Measurements from ENCODE around the gene LHX3. TPM values are rescaled to one million over a fixed set of nuclear protein-coding genes. Genes with fewer than 3 reads are reported as not detected.

The LHX3 gene
- total and polyA plus RNA-seq, 4 donors: not detected

- TF ChIP-seq, protein P1, sequence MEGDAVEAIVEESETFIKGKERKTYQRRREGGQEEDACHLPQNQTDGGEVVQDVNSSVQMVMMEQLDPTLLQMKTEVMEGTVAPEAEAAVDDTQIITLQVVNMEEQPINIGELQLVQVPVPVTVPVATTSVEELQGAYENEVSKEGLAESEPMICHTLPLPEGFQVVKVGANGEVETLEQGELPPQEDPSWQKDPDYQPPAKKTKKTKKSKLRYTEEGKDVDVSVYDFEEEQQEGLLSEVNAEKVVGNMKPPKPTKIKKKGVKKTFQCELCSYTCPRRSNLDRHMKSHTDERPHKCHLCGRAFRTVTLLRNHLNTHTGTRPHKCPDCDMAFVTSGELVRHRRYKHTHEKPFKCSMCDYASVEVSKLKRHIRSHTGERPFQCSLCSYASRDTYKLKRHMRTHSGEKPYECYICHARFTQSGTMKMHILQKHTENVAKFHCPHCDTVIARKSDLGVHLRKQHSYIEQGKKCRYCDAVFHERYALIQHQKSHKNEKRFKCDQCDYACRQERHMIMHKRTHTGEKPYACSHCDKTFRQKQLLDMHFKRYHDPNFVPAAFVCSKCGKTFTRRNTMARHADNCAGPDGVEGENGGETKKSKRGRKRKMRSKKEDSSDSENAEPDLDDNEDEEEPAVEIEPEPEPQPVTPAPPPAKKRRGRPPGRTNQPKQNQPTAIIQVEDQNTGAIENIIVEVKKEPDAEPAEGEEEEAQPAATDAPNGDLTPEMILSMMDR (IDR thresholded peaks at IDR 0.05; ENCODE audit: control extremely low read depth, extremely low read depth): no peak
- no peak overlapping the region for H3K4me3 ChIP-seq
- 87 to 92% methylated on average over 17 of the region's 17 CpGs for WGBS, 2 donors
- H3K36me3 ChIP-seq (ENCODE audit: control insufficient read depth in 4 of 4, insufficient read depth in 4 of 4, low read length in 4 of 4): no peaks in the 10 kb centered on the region
- H3K4me1 ChIP-seq (ENCODE audit: control insufficient read depth in 5 of 5, insufficient read depth in 5 of 5, low read length in 5 of 5): no peaks in the 10 kb centered on the region
- peaks cover 0 to 11% (median 6%) of the 10 kb centered on the region in 3 donors for H3K27me3 ChIP-seq (ENCODE audit: control insufficient read depth in 3 of 3, insufficient read depth in 3 of 3, low read length in 2 of 3)
- no peaks in the 10 kb centered on the region for H3K9me3 ChIP-seq (ENCODE audit: control insufficient read depth in 4 of 4, insufficient read depth in 3 of 4, low read length in 3 of 4)
- H3K27ac ChIP-seq (ENCODE audit: low read depth in 1 of 2, low read length in 1 of 2): no peak overlapping the region
- DNase-seq (no peak), ATAC-seq (ENCODE audit: insufficient read depth, low FRiP score) (no peak)
- H3K9ac ChIP-seq (ENCODE audit: insufficient read depth in 1 of 2, low read length in 2 of 2): no peak overlapping the region
Observed at GRCh38 chr9:136155576-136155975, 49.4 kb downstream of the LHX3 start.

GRCh38 chr9:136154943-136155342 is 50.0 kb downstream of the LHX3 start:
- H3K9ac ChIP-seq (ENCODE audit: insufficient read depth in 1 of 2, low read length in 2 of 2): no peak overlapping the region
- 89 to 95% methylated on average over 14 of the region's 14 CpGs for whole genome bisulfite sequencing, 2 donors
- peaks cover 0 to 11% (median 6%) of the 10 kb centered on the region in 3 donors for H3K27me3 ChIP-seq (ENCODE audit: control insufficient read depth in 3 of 3, insufficient read depth in 3 of 3, low read length in 2 of 3)
- no peak for DNase-seq
- no peaks in the 10 kb centered on the region for H3K4me1 ChIP-seq (ENCODE audit: control insufficient read depth in 5 of 5, insufficient read depth in 5 of 5, low read length in 5 of 5)
- H3K4me3 ChIP-seq: no peak overlapping the region
- no peaks in the 10 kb centered on the region for H3K9me3 ChIP-seq (ENCODE audit: control insufficient read depth in 4 of 4, insufficient read depth in 3 of 4, low read length in 3 of 4)
- H3K27ac ChIP-seq (ENCODE audit: low read depth in 1 of 2, low read length in 1 of 2): no peak overlapping the region
- no peaks in the 10 kb centered on the region for H3K36me3 ChIP-seq (ENCODE audit: control insufficient read depth in 4 of 4, insufficient read depth in 4 of 4, low read length in 4 of 4)
- TF ChIP-seq, protein P1 (IDR thresholded peaks at IDR 0.05; ENCODE audit: control extremely low read depth, extremely low read depth): no peak
- ATAC-seq (ENCODE audit: insufficient read depth, low FRiP score): no peak

GRCh38 chr9:136153381-136154065 is 51.4 kb downstream of the LHX3 start:
- WGBS, 2 donors: 73 to 85% methylated on average over 24 of the region's 24 CpGs
- H3K4me1 ChIP-seq (ENCODE audit: control insufficient read depth in 5 of 5, insufficient read depth in 5 of 5, low read length in 5 of 5): no peaks in the 10 kb centered on the region
- DNase-seq (no peak), ATAC-seq (ENCODE audit: insufficient read depth, low FRiP score) (no peak)
- H3K9ac ChIP-seq (ENCODE audit: insufficient read depth in 1 of 2, low read length in 2 of 2): no peak overlapping the region
- H3K36me3 ChIP-seq (ENCODE audit: control insufficient read depth in 4 of 4, insufficient read depth in 4 of 4, low read length in 4 of 4): no peaks in the 10 kb centered on the region
- H3K4me3 ChIP-seq: no peak overlapping the region
- no peak overlapping the region for H3K27ac ChIP-seq (ENCODE audit: low read depth in 1 of 2, low read length in 1 of 2)
- H3K9me3 ChIP-seq (ENCODE audit: control insufficient read depth in 4 of 4, insufficient read depth in 3 of 4, low read length in 3 of 4): no peaks in the 10 kb centered on the region
- peaks cover 0 to 9% (median 3%) of the 10 kb centered on the region in 3 donors for H3K27me3 ChIP-seq (ENCODE audit: control insufficient read depth in 3 of 3, insufficient read depth in 3 of 3, low read length in 2 of 3)
- TF ChIP-seq, protein P1 (IDR thresholded peaks at IDR 0.05; ENCODE audit: control extremely low read depth, extremely low read depth): no peak
